Adrenal gland (tissue), 5 donors: Measurements from ENCODE around the gene CSNK2B.

Experiments
- CTCF ChIP-seq, 6 experiments: fragments of 450-650 bp in 4 of 6; fragments of 200-600 bp in 2 of 6; sonication (generic) in 1 of 6; IDR thresholded peaks; 1 replicate in 5 of 6; 2 replicates in 1 of 6; pipeline versions ENCODE4 v1.5.1 to v1.8.0; 2016 to 2021; ENCODE audit warnings: antibody characterized with exemption in 6 of 6, mild to moderate bottlenecking in 2 of 6, moderate library complexity in 1 of 6
- POLR2A ChIP-seq, 2 donors: fragments of 450-650 bp; IDR thresholded peaks; one replicate each; pipeline ENCODE4 v1.6.1; 2017; ENCODE audit warnings: antibody characterized with exemption in 2 of 2, mild to moderate bottlenecking in 2 of 2, moderate library complexity in 1 of 2
- donor health status: DM: no; HTN: no; CAD: no.

GRCh38 chr6:31693535-31693934 is 27.7 kb downstream of the CSNK2B start:
- TF ChIP-seq CTCF (IDR thresholded peaks at IDR 0.05) = no peak
- TF ChIP-seq POLR2A (IDR thresholded peaks at IDR 0.05) = no peak
